ENCODE data around the gene SLC24A1.
"Not testable (repeated sequence)": the region's sequence is repeated elsewhere in the genome, so short reads cannot be mapped to it uniquely, and the experiment has no call there.

GRCh38 chr15:65615887-65616286 lies 5.9 kb upstream of the SLC24A1 start:
- TF ChIP-seq FOXA3 (CRISPR knock-in tag; IDR thresholded peaks at IDR 0.05); ZNF816 (CRISPR knock-in tag; IDR thresholded peaks at IDR 0.05; ENCODE audit: borderline replicate concordance); ZNF318 (CRISPR knock-in tag; IDR thresholded peaks at IDR 0.05); RFX3 (CRISPR knock-in tag; IDR thresholded peaks at IDR 0.05); ATF3 (CRISPR knock-in tag; IDR thresholded peaks at IDR 0.05); ZNF670 (CRISPR knock-in tag; IDR thresholded peaks at IDR 0.05; ENCODE audit: borderline replicate concordance); ZNF280B (CRISPR knock-in tag; IDR thresholded peaks at IDR 0.05; ENCODE audit: borderline replicate concordance); ZBTB2 (CRISPR knock-in tag; IDR thresholded peaks at IDR 0.05; ENCODE audit: low read depth); ZNF768 (CRISPR knock-in tag; IDR thresholded peaks at IDR 0.05); CBFB (CRISPR knock-in tag; IDR thresholded peaks at IDR 0.05); FOSL1 (CRISPR knock-in tag; IDR thresholded peaks at IDR 0.05; ENCODE audit: borderline replicate concordance); FOXK2 (IDR thresholded peaks at IDR 0.05): not testable (repeated sequence)
- TF ChIP-seq, protein P1, sequence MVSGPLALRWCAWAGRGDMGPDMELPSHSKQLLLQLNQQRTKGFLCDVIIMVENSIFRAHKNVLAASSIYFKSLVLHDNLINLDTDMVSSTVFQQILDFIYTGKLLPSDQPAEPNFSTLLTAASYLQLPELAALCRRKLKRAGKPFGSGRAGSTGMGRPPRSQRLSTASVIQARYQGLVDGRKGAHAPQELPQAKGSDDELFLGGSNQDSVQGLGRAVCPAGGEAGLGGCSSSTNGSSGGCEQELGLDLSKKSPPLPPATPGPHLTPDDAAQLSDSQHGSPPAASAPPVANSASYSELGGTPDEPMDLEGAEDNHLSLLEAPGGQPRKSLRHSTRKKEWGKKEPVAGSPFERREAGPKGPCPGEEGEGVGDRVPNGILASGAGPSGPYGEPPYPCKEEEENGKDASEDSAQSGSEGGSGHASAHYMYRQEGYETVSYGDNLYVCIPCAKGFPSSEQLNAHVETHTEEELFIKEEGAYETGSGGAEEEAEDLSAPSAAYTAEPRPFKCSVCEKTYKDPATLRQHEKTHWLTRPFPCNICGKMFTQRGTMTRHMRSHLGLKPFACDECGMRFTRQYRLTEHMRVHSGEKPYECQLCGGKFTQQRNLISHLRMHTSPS (CRISPR knock-in tag; IDR thresholded peaks at IDR 0.05; ENCODE audit: low read depth), result not testable (repeated sequence)
- TF ChIP-seq, protein P2, sequence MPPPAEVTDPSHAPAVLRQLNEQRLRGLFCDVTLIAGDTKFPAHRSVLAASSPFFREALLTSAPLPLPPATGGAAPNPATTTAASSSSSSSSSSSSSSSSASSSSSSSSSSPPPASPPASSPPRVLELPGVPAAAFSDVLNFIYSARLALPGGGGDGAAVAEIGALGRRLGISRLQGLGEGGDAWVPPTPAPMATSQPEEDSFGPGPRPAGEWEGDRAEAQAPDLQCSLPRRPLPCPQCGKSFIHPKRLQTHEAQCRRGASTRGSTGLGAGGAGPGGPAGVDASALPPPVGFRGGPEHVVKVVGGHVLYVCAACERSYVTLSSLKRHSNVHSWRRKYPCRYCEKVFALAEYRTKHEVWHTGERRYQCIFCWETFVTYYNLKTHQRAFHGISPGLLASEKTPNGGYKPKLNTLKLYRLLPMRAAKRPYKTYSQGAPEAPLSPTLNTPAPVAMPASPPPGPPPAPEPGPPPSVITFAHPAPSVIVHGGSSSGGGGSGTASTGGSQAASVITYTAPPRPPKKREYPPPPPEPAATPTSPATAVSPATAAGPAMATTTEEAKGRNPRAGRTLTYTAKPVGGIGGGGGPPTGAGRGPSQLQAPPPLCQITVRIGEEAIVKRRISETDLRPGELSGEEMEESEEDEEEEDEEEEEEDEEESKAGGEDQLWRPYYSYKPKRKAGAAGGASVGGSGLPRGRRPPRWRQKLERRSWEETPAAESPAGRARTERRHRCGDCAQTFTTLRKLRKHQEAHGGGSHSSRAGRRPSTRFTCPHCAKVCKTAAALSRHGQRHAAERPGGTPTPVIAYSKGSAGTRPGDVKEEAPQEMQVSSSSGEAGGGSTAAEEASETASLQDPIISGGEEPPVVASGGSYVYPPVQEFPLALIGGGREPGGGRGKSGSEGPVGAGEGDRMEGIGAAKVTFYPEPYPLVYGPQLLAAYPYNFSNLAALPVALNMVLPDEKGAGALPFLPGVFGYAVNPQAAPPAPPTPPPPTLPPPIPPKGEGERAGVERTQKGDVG (CRISPR knock-in tag; IDR thresholded peaks at IDR 0.05; ENCODE audit: borderline replicate concordance), result not testable (repeated sequence)
